GM10248 (cell line): ENCODE data around the gene ZNF440.

Experiments used
- CTCF ChIA-PET: fragments of 300-600 bp; sonication (Branson Sonifier 250); formaldehyde crosslinking; extraction: SDS; loops from one replicate; lab custom pipeline; 2021; ENCODE audit warnings: antibody characterized with exemption; lab: Yijun Ruan, JAX
- POLR2A ChIA-PET: fragments of 350-650 bp; sonication (Branson Sonifier 250); formaldehyde crosslinking; extraction: SDS; loops from one replicate; lab custom pipeline; 2020; ENCODE audit warnings: antibody characterized with exemption; lab: Yijun Ruan, JAX
- DNase-seq: peaks from one replicate; pipeline ENCODE4 v3.0.0; 2012; ENCODE audit errors: extremely low spot score
- CTCF ChIP-seq: IDR thresholded peaks from 2 replicates; pipeline ENCODE4 v1.5.1; 2012; ENCODE audit warnings: mild to moderate bottlenecking, low read depth; ENCODE audit errors: extremely low read depth, missing control alignments, control extremely low read depth

ZNF440 gene

DNA sequence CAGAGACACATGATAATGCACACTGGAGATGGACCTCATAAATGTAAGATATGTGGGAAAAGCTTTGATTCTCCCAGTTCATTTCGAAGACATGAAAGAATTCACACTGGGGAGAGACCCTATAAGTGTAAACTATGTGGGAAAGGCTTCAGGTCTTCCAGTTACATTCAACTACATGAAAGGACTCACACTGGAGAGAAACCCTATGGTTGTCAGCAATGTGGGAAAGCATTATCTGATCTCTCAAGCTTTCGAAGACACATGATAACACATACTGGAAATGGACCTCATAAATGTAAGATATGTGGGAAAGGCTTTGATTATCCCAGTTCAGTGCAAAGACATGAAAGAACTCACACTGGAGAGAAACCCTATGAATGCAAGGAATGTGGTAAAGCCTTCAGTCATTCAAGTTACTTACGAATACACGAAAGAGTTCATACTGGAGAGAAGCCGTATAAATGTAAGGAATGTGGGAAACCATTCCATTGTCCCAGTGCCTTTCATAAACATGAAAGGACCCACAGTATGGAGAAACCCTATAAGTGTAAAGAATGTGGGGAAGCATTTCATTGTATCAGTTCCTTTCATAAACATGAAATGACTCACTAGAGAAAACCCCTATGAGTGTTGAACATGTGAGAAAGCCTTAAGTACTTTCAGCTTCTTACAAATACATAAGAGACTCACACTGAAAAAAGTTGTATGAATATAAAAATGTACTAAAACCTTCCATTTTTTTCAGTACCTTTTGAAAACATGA is 32.6 kb upstream of the ZNF440 start:
- ChIA-PET CTCF (interaction anchor here (1.2 kb wide), 1 partner anchor 10 kb away, joined by 4 read pairs; no protein-coding TSS in a partner anchor), POLR2A (no interaction called here)
- no peak for TF ChIP-seq CTCF
- DNase-seq = no peak

- no peak for DNase-seq
- ChIA-PET CTCF (no interaction called here), POLR2A (no interaction called here)
- no peak for TF ChIP-seq CTCF
Observed at GRCh38 chr19:11783767-11784166, 30.3 kb upstream of the ZNF440 start.

GRCh38 chr19:11784356-11784755 is 29.7 kb upstream of the ZNF440 start:
- no peak for TF ChIP-seq CTCF
- POLR2A ChIA-PET = no interaction called here
- DNase-seq = no peak
- CTCF ChIA-PET = no interaction called here

- CTCF ChIA-PET = interaction anchor here (3.4 kb wide), 1 partner anchor 10 kb away, joined by 10 read pairs; no protein-coding TSS in a partner anchor
- POLR2A ChIA-PET = no interaction called here
- DNase-seq = no peak
- no peak for TF ChIP-seq CTCF
Observed at GRCh38 chr19:11787536-11787935, 26.5 kb upstream of the ZNF440 start.

DNA sequence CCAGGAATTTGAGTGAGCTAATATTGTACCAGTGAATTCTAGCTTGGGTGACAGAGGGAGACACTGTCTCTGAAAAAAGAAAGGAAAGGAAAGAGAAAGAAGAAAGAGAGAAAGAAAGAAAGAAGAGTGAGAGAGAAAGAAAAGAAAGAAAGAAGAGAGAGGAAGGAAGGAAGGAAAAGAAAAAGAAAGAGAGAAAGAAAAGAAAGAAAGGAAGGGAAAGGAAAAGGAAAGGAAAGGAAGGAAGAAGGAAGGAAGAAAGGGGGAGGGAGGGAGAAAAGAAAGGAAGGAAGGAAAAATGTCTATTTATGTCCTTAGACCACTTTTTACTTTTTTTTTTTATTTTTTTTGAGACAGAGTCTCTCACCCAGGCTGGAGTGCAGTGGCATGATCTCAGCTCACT is 21.1 kb upstream of the ZNF440 start:
- no peak for TF ChIP-seq CTCF
- CTCF ChIA-PET = interaction anchor here (0.6 kb wide), 1 partner anchor 310 kb away, joined by 3 read pairs; no protein-coding TSS in a partner anchor
- DNase-seq = no peak
- POLR2A ChIA-PET = no interaction called here

GRCh38 chr19:11797491-11797890 is 16.6 kb upstream of the ZNF440 start:
- TF ChIP-seq CTCF = peak; percentile 80
- ChIA-PET POLR2A (interaction anchor here (0.9 to 2.1 kb wide), 4 partner anchors 16 to 365 kb away, joined by 3 to 13 read pairs (median 10); partner anchors contain the start of genes ZNF136, ZNF440 and ZNF700), CTCF (interaction anchor here (0.6 to 8.9 kb wide), 86 partner anchors 9 to 874 kb away, joined by 3 to 112 read pairs (median 4); partner anchors contain the start of genes ELOF1, ZNF136, ZNF20 and ZNF433)
- DNase-seq = peak; percentile 87
